RCC 7860 (cell line): ENCODE measurements around the gene ARMS2.
A peak's percentile ranks its signal among the peaks of the same experiment; 100 is the strongest.

Source experiments
- DNase-seq: peaks from one replicate; pipeline ENCODE4 v3.0.0-alpha.2; 2015; ENCODE audit warnings: low spot score
- FAIRE-seq: peaks from 2 replicates; lab custom pipeline; 2012; peaks lifted over from hg19 to GRCh38; lab: Jason Lieb, UNC

The ARMS2 gene

DNA sequence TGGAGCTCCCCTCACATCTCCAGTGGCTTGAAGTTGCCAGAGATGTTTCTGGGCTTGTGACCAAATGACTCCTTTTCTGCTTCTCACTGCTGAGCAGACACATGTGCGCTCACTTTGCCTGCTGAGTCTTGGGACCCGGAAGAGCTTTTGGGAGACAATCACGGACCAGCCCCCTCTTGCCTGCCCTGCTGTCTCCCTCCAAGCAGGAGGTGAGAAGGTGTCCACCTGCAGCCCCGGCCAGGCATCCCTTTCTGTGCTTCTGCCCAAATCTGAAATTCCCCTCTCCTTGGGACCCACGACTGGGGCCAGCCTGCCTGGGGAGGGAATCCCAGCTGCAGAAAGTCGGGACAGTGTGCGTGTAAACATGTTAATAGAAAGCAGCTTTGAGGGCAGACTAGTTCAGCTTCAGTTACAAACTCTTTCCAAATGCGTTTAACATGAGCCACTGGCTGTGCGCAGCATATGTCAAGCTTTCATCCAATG, 38.6 kb downstream of the ARMS2 start:
- FAIRE-seq (no peak), DNase-seq (no peak)

DNA sequence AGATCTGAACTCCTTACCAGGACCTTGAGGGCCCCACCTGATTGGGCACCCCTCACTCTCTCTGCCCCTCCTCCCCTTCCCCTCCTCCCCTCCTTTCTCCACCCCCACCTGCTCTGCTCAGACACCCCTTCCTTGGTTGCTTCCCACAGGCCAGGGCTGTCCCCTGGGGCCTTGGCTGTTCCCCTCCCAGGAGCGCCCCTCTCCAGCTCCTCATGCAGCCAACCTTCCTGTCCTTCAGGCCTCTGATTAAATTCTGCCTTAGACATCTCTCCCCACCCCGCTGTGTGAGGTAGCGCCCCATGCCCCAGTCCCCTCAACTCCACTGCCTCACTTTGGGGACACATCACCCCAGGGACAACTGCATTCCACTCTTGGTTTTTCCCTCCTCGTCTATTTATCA, 39.3 kb downstream of the ARMS2 start:
- DNase-seq, result no peak
- FAIRE-seq, result no peak

DNA sequence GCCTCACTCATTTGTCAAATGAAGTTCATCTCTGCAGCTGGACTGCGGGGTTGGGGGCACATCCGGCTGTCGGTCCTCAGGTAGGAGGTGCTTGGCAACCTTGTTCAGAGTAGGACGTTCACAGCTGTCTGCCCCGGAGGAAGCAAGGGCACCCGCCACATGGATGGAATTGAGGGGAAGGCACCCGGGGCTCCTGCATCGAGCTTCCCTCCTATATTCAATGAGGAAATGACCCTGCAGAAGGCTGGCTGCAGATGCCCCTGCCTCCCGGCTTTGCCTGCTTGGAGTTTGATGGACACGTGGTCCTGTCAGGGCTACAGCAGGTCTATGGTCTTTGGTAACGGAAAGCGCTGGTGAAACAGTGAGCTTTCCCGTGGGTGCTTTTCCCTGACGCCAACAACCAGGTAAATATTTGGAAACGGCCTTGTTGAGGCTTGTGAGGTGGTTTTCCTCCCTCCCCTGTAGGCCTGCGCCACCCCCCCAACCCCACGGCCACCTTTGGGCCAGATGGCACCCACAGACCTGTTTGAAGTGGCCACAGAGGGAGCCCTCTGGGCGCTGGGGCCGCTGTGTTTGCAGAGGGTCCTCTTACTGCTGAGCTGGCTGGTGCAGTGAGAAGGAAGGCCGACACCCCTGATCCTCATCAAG, 39.8 kb downstream of the ARMS2 start:
- FAIRE-seq, result no peak
- DNase-seq, result no peak

DNA sequence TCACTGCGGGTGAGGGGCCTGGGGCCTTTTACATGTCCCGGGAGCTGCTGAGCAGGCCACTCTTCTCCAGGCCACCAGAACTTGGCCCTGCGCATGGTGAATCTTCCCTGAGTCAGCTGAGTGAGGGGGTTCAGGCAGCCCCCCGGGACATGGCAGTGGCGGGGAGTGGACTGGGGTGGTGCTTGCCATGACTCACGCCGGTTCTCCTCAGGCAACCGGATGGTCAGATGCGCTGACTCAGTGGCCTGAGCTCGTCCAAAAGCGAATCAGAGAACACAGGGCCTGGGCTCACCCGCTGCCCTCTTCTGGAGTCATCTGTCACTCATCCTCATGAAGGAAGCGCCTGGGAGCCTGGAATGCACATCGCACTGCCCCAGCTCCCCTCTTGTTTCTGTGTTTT, 40.4 kb downstream of the ARMS2 start:
- FAIRE-seq (no peak), DNase-seq (peak; percentile 59)

DNA sequence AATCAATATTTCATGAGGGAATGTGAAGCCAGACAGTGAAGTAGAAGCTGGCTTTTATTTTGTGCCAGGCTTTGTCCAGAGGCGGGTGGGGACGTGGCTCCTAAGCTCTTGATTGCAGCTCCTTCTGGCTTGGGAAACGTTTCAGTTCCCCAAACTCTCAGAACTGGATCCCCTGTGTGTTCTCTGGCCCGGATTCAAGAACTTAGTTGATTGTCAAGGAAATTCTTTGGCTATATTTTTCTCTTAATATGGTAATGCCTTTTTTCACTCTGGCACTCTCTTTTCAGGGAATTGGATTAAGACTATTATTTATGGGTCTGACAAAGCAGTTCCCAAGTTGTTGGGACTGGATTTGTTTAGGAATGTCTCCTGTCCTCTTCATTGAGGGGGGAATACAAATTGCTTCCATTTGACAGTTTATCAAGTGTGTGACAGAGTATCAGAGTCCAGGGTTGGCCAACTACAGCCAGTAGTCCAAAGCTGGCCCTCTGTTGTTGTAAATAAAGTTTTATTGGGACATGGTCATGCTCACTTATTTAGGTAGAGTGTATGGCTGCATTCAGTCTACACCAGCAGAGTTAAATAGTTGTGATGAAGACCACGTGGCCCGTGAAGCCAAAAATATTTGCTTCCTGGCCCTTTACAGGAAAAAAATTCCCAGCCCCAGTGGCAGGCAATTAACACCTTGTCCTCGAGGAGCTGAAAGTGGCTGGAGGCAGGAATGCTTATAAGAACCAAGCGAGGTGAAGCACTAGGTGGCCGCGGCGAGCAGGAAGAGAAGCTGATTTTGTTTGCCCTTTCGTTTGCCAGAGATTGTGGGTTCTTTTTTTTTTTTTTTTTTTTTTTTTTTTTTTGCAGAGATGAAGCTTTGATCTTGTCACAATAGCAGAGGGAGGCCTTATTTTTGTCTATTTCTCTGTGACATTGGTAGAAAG, 41.2 kb downstream of the ARMS2 start:
- DNase-seq (no peak), FAIRE-seq (no peak)

DNA sequence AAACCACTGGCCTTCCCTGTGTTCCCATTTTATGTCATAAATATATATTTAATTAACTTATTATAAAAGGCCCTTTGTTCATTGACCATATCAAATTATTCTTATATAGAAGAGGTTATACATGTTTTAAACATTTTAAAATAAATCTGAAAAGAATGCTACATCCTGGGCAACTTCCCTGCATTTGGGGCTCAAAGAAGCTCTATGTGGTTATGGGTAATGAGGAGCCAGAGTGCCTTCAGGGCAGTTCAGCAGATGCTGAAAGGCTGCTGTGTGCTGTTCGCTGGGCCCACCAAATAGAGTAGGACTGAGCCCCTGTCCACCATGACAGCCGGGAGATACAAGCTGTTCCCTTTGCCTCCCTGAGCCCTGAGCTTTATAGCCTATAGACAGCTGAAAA, 42.8 kb downstream of the ARMS2 start:
- DNase-seq (no peak), FAIRE-seq (no peak)

DNA sequence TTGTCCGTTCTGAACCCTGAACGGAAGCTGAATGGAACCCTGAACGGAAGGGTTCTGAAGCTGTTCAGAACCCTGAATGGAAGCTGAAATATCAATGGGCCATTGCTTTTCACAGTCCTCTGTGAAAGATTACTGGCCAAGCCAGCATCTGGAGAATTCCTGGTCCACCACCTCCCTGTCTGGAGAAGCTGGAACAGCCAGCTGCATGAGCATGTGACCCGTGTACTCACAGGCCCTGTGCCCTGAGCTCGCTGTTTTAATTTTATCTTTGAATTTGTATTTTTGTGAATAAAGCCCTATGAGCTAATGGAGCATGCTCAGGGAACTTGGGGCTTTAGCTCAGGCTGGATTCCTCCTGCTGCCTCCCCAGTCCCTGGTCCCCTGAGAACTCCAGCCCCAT, 44.1 kb downstream of the ARMS2 start:
- no peak for FAIRE-seq
- DNase-seq, result no peak

DNA sequence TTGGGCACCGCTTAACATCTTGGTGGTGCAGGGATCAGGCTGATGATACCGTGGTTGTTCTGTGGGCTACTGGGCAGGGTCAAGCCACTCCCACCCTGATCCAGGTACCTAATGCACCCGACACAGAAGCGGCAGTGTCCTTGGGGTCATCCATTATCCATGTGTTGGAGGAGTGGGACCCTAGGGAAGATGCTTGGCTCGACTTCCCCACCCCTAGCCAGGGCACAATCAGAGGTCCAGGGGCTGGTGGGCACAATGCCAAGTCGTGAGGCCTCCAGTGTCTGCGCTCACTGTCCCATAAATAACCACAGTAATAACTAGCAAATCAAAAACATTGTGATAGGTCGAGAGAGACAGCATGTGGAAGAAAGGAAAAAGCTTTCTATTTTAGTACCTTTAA, 44.6 kb downstream of the ARMS2 start:
- DNase-seq (no peak), FAIRE-seq (no peak)

DNA sequence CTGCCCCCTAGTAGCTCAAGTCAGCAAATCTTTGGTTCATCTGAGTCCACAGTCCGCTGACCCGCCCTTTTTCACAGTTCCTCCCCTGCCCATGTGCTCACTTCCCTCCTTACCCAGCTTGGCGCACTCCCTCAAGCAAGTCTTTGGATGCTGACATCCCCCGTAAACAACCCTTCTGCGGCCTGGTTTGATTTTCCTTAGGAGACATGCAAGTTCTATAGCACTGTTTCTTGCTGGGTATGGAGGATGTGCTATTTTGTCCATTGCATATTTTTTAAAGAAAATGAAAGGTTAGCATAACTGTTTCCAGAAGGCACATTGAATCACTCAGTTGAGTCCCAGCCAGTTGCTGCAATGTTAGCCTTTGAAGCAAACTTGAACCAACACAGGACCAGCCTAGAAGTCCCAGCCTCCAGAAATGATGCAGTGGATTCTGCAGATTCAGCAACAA, 45.1 kb downstream of the ARMS2 start:
- DNase-seq, result no peak
- FAIRE-seq, result no peak

DNA sequence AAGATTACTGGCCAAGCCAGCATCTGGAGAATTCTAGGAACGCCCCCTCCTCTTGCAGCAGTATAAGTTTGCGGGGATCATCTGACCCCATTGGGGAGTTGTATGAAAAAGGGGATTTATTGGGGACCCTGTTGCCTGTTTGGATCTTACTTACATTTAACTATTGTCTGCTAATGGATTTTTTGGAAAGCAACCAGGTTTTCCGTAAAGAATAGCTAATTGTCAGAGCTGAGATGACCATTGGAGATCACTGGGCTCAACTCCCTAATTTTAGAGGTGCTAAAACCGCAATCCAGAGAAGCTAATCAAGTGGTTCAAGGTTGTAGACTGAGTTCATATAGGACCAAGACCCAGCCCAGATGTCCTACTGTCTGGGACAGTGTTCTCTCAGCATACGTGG, 45.7 kb downstream of the ARMS2 start:
- FAIRE-seq (no peak), DNase-seq (no peak)

DNA sequence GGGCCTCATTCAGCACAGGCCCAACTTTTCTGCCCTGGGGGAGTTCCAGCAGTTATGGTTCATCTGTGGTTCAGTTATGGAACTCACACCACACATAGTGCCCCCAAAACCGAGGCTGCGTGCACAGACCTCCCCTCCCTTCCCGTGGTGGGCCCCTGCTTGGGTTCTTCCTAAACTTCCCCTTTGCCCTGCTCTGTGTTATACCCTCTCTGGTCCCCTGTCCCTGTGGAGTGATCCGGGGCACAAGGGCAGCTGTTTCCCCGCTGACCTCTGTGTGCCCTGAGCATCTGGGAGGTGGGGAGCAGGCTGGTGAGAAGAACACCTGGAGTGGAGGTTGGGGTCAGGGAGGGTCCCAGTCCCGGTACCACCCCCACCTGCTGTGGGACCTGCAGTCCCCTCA, 46.3 kb downstream of the ARMS2 start:
- DNase-seq (no peak), FAIRE-seq (no peak)

DNA sequence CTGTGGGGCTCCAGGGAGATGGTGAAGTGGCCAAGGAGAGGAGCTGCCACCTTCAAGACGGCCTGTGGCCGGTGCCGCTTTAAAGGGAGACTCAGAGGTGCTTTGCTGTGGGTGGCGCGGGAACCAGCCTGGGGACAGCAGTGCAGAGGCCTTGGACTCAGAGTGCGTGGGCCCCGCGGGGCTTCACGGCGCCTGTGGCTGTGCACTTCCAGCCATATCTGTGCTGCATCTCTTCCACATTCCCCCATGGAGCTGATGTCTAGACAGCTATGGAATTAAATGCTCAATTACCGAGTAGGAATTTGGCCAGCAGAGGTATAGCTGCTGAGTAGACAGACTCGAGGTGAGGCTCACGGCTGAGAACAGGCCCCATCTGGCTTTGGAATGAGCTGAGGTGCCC, 48.6 kb downstream of the ARMS2 start:
- FAIRE-seq, result no peak
- DNase-seq, result no peak

DNA sequence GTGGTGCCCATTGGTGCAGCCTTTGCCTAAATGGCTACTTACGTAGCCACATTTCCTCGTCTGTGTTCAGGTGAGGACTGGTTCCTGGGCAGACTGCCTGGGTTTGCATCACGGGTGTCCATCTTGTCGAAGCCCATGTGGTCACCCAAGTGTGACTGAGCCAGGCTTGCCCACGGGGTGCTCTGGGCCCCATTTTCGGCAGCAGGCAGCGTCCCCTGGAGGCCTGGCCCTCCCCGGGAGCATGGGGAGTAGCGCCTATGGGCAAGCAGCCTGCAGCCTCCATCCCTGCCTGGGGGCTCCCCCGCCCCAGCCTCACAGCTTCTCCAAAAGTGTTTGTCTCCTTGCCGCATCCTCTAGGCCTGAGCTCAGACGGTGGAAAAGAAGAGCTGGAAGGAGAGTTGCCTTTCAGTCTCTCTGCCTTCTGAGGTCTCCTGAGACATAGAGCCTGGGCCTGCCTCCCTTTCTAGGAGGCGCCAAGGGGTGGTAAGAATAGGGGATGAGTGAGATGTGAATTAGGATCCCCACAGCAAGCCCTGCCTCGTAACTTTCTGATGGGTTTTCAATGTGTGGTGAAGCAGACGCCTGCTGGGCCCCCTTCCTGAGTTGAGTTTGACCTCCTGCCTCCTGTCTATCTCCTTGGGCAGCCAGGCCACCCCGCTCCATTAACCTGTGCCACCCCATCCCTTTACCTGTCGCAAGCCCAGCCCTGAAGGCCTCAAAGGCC, 49.6 kb downstream of the ARMS2 start:
- DNase-seq (no peak), FAIRE-seq (no peak)

GRCh38 chr10:122504610-122504950, 50.1 kb downstream of the ARMS2 start:
- peak; percentile 63 for DNase-seq
- FAIRE-seq, result no peak

DNA sequence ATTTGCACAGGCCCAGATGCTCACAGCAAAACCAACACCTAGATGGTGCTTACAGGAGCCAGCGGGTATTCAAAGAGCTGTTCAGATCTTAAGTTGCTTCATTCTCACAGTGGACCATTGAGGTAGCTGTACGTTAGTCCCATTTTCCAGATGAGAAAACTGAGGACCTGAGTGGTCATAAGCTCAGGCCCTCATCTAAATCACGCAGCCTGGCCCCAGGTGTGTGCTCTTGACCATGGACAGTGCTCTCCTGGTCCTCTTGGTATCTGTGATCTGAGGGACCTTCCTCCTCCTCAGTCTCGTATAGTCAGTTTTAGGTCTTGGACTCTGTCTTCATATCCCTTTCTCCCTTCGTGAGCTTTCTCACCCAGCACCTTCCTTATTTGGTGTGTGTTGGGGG, 50.6 kb downstream of the ARMS2 start:
- DNase-seq (no peak), FAIRE-seq (no peak)

- FAIRE-seq (no peak), DNase-seq (no peak)
These were observed 51.6 kb downstream of the ARMS2 start for GRCh38 chr10:122505885-122506645.
